Measurements from ENCODE around the gene STX11. TPM values are rescaled to one million over a fixed set of nuclear protein-coding genes. Genes with fewer than 3 reads are reported as not detected.

STX11 gene
- total RNA-seq, 1 donor from 2014 or later: not detected

- Mint-ChIP-seq H3K27me3 (ENCODE audit: low read depth) (peaks cover 27% of the 10 kb centered on the region), H3K9me3 (no peaks in the 10 kb centered on the region), H3K27ac (ENCODE audit: unreplicated experiment) (no peak overlapping the region), H3K4me3 (no peak overlapping the region), H3K4me1 (no peaks in the 10 kb centered on the region), H3K36me3 (ENCODE audit: low read depth) (no peaks in the 10 kb centered on the region)
- no peak for DNase-seq (ENCODE audit: low read depth, low spot score)
- TF ChIP-seq, protein P1, sequence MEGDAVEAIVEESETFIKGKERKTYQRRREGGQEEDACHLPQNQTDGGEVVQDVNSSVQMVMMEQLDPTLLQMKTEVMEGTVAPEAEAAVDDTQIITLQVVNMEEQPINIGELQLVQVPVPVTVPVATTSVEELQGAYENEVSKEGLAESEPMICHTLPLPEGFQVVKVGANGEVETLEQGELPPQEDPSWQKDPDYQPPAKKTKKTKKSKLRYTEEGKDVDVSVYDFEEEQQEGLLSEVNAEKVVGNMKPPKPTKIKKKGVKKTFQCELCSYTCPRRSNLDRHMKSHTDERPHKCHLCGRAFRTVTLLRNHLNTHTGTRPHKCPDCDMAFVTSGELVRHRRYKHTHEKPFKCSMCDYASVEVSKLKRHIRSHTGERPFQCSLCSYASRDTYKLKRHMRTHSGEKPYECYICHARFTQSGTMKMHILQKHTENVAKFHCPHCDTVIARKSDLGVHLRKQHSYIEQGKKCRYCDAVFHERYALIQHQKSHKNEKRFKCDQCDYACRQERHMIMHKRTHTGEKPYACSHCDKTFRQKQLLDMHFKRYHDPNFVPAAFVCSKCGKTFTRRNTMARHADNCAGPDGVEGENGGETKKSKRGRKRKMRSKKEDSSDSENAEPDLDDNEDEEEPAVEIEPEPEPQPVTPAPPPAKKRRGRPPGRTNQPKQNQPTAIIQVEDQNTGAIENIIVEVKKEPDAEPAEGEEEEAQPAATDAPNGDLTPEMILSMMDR (conservative IDR thresholded peaks at IDR 0.05): no peak
Measured at GRCh38 chr6:144134176-144134575, 16.1 kb upstream of the STX11 start.

- Mint-ChIP-seq H3K4me3 (no peak overlapping the region), H3K27ac (ENCODE audit: unreplicated experiment) (no peak overlapping the region), H3K4me1 (no peaks in the 10 kb centered on the region), H3K36me3 (ENCODE audit: low read depth) (no peaks in the 10 kb centered on the region), H3K27me3 (ENCODE audit: low read depth) (peaks cover 24% of the 10 kb centered on the region), H3K9me3 (no peaks in the 10 kb centered on the region)
- TF ChIP-seq, protein P1 (conservative IDR thresholded peaks at IDR 0.05): no peak
- DNase-seq (ENCODE audit: low read depth, low spot score): no peak
Measured at GRCh38 chr6:144134737-144135136, 15.6 kb upstream of the STX11 start.

GRCh38 chr6:144138542-144138941 is 11.8 kb upstream of the STX11 start:
- H3K36me3 Mint-ChIP-seq (ENCODE audit: low read depth): no peaks in the 10 kb centered on the region
- H3K4me1 Mint-ChIP-seq: no peaks in the 10 kb centered on the region
- H3K9me3 Mint-ChIP-seq: no peaks in the 10 kb centered on the region
- H3K27me3 Mint-ChIP-seq (ENCODE audit: low read depth): peaks cover 22% of the 10 kb centered on the region
- no peak overlapping the region for H3K4me3 Mint-ChIP-seq
- DNase-seq (ENCODE audit: low read depth, low spot score): no peak
- TF ChIP-seq, protein P1 (conservative IDR thresholded peaks at IDR 0.05): no peak
- H3K27ac Mint-ChIP-seq (ENCODE audit: unreplicated experiment): no peak overlapping the region

DNA sequence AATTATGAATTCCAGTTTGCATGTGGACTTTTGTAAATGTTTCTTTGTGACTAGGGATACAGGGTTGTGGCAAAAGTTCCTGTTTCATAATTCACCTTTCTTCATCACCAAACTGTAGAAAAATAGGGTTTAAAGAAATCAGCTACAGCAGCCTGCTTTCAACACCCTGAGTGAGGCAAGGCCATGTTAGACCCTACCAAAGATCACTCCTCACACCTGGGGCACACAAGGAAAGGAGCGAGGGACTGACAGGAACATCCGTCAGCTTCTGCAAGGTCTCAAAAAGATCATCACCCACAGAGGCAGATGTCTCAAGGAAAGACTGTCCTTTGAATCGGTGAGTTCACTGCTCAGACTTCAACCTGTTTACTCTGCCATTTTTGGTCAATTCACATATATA is 10.5 kb upstream of the STX11 start:
- H3K27ac Mint-ChIP-seq (ENCODE audit: unreplicated experiment): no peak overlapping the region
- no peak overlapping the region for H3K4me3 Mint-ChIP-seq
- peaks cover 23% of the 10 kb centered on the region for H3K27me3 Mint-ChIP-seq (ENCODE audit: low read depth)
- no peaks in the 10 kb centered on the region for H3K9me3 Mint-ChIP-seq
- H3K4me1 Mint-ChIP-seq: no peaks in the 10 kb centered on the region
- TF ChIP-seq, protein P1 (conservative IDR thresholded peaks at IDR 0.05): no peak
- DNase-seq (ENCODE audit: low read depth, low spot score): no peak
- H3K36me3 Mint-ChIP-seq (ENCODE audit: low read depth): no peaks in the 10 kb centered on the region

- DNase-seq (ENCODE audit: low read depth, low spot score): no peak
- Mint-ChIP-seq H3K27ac (ENCODE audit: unreplicated experiment) (no peak overlapping the region), H3K9me3 (no peaks in the 10 kb centered on the region), H3K4me1 (no peaks in the 10 kb centered on the region), H3K4me3 (no peak overlapping the region), H3K27me3 (ENCODE audit: low read depth) (peaks cover 33% of the 10 kb centered on the region), H3K36me3 (ENCODE audit: low read depth) (no peaks in the 10 kb centered on the region)
- TF ChIP-seq, protein P1 (conservative IDR thresholded peaks at IDR 0.05): no peak
Measured at GRCh38 chr6:144140867-144141266, 9.4 kb upstream of the STX11 start.

- H3K36me3 Mint-ChIP-seq (ENCODE audit: low read depth): no peaks in the 10 kb centered on the region
- TF ChIP-seq, protein P1 (conservative IDR thresholded peaks at IDR 0.05): no peak
- H3K4me3 Mint-ChIP-seq: no peak overlapping the region
- no peak overlapping the region for H3K27ac Mint-ChIP-seq (ENCODE audit: unreplicated experiment)
- DNase-seq (ENCODE audit: low read depth, low spot score): no peak
- H3K27me3 Mint-ChIP-seq (ENCODE audit: low read depth): peaks cover 35% of the 10 kb centered on the region
- H3K9me3 Mint-ChIP-seq: no peaks in the 10 kb centered on the region
- H3K4me1 Mint-ChIP-seq: no peaks in the 10 kb centered on the region
Measured at GRCh38 chr6:144141470-144141869, 8.8 kb upstream of the STX11 start.

Measured in neural crest cell (in vitro differentiated cells).